HG03196 (cell line): ENCODE measurements around the gene RCL1.

Experiments used
- ATAC-seq: cut with Tn5 transposase; IDR thresholded peaks from one replicate; pipeline ENCODE4 v1.9.1; 2021; ENCODE audit not compliant: unreplicated experiment

Gene RCL1

DNA sequence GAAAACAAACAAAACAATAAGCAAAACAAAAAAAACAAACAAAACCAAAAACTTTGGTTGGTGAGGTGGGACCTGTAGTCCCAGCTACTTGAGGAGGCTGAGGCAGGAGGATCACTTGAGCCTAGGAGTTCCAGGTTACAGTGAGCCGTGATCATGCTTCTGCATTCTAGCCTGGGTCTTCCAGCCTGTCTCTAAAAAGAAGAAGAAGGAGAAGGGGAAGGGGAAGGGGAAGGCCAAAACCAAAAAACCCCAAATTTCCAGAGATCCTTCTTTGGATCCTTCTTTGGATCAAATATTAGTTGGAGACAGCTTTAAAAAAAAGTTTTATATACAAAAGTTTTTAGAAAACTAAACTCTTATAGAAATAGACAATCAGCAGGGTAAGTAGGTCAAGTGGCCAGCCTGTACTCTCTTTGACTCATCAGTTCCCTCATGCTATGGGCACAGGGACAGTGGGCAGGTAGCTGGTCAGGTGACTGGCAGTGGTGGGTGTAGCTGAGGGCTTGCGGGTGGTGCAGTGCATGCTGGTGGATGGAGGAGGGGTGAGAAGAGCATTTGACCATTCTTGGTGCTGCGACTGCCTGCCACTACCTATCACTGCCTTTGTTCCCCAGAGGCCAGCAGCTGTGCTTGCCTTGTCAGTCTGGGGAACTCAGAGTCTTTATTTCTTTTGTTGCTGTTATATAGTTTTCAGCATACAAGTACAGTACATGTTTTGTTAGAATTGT lies 12.6 kb downstream of the RCL1 start:
- no peak for ATAC-seq

DNA sequence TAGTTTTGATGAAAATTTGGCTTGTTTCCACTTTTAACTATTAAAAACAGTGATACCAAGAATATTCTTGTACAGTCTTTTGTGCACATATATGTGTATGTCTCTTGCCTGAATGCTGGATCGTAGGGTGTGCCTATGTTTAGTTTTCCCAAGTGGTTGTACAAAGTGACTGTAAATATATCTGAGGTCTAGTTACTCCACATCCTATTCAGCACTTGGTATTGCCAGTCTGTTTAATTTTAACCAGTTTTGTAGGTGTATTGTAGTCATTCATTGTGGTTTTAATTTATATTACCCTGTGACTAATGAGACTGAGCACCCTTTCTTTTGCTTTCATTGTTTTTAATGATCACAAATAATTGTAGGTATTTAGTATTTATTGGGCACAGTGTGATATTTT lies 17.8 kb downstream of the RCL1 start:
- no peak for ATAC-seq

DNA sequence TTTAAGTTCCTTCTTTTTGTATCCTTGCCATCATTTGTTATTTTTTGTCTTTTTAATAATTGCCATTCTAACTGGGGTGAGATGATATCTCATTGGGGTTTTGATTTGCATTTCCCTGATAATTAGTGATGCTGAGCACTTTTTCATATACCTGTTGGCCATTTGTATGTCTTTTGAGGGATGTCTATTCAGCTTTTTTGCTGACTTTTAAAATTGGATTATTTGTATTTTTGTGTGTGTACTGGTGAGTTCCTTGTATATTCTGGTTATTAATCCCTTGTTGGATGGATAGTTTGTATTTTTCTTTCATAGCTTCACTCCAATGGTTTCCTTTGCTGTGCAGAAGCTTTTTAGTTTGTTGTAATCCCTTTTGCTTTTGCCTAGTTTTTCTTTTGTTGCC lies 19.1 kb downstream of the RCL1 start:
- ATAC-seq: no peak

GRCh38 chr9:4812858-4813257 lies 20.1 kb downstream of the RCL1 start:
- ATAC-seq: no peak

DNA sequence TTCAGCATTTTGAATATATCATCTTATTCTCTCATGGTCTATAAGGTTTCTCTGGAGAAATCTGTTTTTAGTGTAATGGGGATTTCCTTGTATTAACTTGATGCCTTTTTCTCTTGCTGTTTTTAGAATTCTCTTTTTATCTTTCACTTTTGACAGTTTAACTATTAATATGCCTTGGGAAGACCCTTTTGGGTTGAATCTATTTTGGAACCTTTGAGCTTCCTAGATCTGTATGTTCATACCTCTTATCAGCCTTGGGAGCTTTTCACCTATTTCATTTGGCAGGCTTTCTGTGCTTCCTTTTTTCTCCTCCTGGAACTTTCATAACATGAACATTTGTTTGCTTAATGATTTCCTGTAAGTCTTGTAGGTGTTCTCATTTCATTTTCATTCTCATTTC lies 22.2 kb downstream of the RCL1 start:
- no peak for ATAC-seq

DNA sequence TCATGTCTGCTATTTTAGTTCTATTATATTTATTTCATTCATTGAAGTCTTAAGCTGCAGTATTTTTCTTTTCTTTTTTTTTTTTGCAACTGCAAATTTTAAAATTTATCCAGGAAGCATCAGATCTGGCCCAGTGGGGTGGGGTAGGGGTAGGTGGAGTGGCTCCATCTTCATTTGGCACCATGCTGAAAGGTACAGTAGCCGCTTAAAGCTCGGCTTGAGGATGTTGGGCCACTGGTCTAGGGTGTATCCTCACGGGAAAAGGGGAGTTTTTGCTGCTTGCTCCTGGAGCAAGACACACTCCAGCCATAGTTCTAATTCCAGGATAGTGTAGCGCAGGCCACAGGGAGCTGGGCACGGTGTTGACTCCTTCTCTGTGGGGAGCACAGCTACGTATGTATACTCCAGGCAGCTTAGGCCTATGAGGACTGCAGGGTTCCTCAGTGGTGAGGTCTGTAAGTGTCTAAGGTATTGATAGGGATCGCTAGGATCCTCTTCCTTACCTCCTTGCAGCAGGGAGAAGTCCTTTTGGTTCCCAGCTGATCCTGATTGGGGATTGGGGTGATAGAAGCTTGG lies 22.7 kb downstream of the RCL1 start:
- ATAC-seq: no peak

DNA sequence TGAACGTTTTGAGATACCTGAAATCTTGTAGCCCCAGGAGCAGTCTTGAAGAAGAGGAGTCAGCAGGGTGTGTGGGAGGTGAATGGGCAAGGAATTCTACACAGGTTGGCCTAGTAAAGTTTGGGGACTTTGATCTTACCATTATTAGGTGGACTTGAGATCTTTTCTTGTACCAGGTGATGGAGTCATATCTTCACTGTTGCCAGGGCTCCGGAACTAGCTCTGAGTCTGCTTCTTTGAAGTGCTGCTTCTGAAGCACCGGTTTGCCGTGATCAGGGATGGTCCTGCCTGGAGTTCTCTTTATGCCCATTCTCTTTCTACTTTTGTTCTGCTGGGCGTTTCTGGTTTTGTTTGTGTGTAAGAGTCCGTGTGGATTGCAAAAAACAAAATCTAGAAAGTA lies 27.4 kb downstream of the RCL1 start:
- no peak for ATAC-seq

DNA sequence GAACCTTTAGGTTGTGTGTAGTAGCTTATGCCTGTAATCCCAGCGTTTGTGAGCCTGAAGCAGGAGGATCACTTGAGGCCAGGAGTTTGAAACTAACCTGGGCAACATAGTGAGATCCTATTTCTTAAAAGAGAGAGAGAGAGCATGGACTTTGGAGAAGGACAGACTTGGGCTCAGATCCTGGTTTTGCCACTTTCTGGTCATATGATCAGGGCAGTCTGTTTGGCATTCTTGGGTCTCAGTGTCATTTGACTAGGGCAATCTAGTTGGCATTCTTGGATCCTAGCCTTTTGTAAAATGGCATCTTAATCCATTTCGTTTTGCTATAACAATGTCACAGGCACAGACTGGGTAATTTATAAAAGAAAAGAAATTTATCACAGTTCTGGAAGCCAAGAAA lies 28.4 kb downstream of the RCL1 start:
- no peak for ATAC-seq

DNA sequence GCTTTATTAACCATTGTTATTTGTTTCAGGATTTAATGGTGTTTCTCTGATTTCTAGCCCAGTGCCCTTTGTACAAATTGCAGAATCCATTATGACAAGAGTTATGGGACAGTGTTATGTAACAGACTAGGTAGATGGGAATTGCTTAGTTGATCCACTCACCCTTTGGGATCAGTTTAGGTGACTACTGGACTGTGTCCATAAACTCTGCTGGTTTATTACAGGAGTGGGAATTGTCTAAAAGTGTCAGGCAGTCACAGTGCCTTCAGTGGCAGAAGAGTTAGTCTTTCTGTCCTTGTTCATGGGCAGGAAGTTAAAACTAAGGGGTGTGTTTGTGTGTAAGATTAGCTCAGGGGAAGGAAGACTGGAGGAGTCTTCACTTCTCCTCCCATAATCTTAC lies 29.3 kb downstream of the RCL1 start:
- no peak for ATAC-seq

DNA sequence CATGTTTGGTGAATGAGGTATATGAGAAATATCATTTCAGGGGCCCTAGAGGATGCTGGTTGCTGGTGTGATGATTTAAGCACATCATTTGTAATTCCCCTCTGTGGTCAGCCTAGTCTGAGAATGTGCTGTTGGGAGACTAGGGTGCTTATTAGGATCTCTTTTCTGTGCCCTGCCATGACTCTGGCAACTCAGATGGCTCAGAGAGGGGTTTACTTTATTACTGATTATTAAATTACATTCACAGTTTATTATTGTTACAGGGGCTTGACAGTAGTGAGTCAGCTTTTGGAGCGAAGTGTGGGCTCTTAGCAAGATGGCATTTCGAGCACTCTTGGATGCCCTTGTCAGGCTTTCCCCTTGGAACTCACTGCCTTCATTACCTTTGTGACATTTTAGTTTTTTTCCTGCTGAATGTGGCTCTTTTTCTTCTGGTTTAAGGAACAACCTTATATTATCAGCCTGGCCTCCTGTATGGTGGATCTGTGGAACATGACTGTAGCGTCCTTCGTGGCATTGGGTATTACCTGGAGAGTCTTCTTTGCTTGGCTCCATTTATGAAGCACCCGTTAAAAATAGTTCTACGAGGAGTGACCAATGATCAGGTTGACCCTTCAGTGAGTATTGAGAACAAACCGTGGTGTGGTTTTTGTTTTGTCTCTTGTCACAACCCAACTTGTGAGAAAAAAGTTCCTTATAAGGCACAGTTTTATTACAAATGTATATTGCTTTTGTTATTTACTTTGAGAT lies 33.8 kb downstream of the RCL1 start:
- no peak for ATAC-seq

GRCh38 chr9:4827224-4827623 lies 34.5 kb downstream of the RCL1 start:
- ATAC-seq: no peak

- ATAC-seq: no peak
These were observed 36.0 kb downstream of the RCL1 start for GRCh38 chr9:4828761-4829160.

DNA sequence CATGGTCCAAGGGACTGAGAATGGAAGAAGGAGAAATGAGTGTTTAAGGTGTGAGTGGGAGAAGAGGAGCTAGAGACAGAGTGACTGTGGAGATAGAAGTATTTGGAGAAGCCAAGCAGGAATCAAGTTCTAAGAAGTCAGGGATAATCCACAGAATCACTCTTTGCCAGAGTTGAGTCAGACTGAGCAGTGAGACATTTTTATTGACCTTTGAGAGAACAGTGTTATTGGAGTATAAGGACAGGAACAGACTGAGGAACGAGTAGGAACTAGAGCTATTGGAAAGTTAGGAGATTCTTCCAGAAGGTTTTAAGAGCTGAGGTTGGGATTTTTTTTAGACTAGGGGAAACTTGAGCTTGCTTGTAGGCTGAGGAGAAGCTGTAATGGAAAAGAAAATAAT lies 37.2 kb downstream of the RCL1 start:
- ATAC-seq: no peak

DNA sequence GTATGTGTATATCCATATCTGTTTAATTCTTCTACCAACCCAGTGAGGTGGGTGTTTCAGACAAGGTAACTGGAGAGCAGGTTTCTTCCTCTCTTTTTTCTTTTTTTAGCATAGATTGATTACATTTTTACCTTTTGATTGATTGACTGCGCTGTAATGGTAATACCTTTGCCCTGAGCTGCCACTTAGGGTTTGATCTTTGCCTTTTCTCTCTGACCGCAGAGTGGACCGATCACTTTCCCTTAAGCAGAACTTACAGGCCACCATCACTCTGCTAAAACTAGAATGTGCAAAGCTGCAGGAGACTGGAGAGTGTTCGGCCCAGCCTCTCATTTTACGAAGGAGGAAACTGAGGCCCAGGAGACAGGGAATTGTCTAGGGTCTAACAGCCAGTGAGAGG lies 38.0 kb downstream of the RCL1 start:
- no peak for ATAC-seq

- ATAC-seq: no peak
These were observed 38.4 kb downstream of the RCL1 start for GRCh38 chr9:4831119-4831518.

DNA sequence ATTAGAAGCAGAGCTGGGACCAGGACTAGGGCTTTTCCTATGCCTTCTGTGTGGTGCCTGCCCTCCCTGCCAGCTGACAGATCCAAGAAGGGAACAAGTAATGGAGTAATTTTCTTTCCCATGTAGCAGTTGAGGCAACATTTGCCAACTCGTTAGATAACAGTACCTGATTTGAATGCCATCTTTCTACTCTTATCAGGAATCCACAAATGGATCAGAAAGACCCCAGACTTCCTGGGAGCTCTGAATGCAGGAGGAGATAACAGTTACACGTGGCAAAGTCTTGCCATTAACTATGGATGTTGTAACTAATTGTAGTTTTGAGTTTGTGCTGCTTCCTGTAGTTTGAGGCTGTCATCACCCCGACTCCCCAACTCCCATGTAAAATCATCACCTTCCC lies 39.2 kb downstream of the RCL1 start:
- no peak for ATAC-seq

DNA sequence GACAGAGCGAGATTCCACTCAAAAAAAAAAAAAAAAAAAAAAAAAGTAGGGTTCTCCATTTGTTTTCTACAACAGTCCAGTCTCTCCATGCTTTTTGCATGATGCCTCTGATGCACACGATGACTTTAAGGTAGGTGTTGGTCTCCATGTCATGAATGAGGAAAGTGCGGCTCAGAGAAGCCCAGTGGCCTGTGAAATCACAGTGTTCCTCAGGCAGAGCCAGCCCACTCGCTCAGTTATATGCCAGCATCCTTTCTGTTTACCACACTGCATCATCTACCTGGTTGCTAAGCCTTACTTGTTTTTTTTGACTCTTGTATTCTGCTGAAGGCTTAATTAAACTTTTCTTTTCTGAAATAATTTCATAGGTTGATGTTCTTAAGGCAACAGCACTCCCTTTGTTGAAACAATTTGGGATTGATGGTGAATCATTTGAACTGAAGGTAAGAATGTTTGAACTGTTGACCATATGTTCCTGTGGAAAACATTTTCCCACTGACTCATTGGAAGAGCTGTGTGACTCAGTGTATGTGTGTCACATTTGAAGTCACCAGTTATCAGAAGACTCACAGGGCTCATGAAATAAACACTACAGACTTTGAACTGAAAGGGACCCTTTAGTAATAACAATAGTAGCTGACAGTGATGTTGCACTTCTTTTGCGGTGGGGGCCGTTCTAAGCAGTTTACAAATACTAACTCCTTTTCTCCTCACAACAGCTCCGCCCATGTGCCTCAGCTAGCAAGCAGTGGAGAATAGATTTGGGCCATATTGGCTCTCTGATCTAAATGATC lies 40.2 kb downstream of the RCL1 start:
- ATAC-seq: no peak

DNA sequence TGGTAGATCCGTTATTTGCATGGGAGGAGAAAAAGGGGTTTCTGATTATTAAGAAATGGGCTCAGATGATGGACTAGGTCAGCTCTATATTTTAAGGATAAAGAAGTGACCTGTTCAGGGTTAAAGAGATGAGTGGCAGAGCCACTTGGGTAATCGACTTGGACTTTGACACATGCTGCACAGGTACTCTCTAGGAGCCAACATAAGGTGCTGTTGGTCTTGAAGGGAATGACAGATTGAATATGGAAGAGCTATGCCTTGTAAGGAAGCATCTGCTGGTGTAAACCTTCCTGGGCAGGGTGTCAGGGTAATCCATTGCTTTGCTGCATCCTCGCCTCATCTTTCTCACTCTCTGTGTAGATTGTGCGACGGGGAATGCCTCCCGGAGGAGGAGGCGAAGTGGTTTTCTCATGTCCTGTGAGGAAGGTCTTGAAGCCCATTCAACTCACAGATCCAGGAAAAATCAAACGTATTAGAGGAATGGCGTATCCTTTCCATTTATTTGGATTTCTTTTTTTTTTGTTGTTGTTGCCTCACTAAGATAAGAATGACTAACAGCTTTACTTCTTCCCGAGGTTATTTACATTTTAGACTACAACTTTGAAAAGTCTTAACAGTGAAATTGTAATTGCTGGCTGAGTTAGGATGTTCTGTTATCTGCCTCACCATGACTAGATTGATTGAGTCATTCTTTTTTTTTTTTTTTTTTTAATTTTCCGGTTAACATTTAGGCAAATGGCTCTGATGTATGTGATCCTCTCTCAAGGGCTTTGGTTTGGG lies 41.2 kb downstream of the RCL1 start:
- ATAC-seq: no peak

- no peak for ATAC-seq
These were observed 43.9 kb downstream of the RCL1 start for GRCh38 chr9:4836676-4837075.

- no peak for ATAC-seq
These were observed 44.8 kb downstream of the RCL1 start for GRCh38 chr9:4837261-4838188.
